Measurements from ENCODE around the gene ASTN2. TPM values are rescaled to one million over a fixed set of nuclear protein-coding genes. Genes with fewer than 3 reads are reported as not detected.

Gene ASTN2
- total and polyA plus RNA-seq, 2 donors (not counting 3 experiments of a cell fraction or from before 2014, with no cell fraction given), result 1.0 to 1.9 TPM

DNA sequence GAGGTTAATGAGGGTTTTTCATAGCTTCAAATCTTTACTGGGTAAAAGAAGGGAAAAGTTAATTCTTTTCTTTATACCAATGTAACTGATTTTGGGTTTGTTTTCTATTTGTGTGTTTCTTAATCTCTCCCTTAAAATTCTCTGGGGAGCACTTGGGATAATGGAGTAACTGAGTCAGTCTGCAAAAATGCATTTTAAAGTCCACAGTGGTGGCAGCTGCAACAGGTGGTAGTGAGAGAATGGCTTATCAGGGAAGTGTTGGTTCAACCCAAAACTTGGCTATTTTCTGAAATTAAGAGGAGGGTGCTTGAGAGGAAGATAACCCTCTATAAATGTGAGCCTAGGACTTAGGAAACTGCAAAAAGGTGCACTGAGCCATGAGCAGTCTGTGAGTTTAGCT, 39.9 kb upstream of the ASTN2 start:
- DNase-seq (ENCODE audit: low read depth, low spot score) (no peak), FAIRE-seq (no peak)
- Histone ChIP-seq H3K4me2 (ENCODE audit: insufficient read depth, low read length) (no peak overlapping the region), H3K27me3 (ENCODE audit: control insufficient read depth in 2 of 2, insufficient read depth in 2 of 2, low read length in 2 of 2) (no peaks in the 10 kb centered on the region), H4K20me1 (replicated peaks; ENCODE audit: control insufficient read depth, extremely low read depth, insufficient read depth, low read length) (no peaks in the 10 kb centered on the region), H3K9me3 (replicated peaks; ENCODE audit: control insufficient read depth, insufficient read depth, low read length) (no peaks in the 10 kb centered on the region), H3K79me2 (ENCODE audit: control insufficient read depth, insufficient read depth, low read length) (no peaks in the 10 kb centered on the region), H3K4me1 (ENCODE audit: control insufficient read depth, extremely low read depth, insufficient read depth, low read length) (no peaks in the 10 kb centered on the region), H2AFZ (ENCODE audit: low read depth, low read length) (no peak overlapping the region), H3K9me1 (replicated peaks; ENCODE audit: control insufficient read depth, extremely low read depth, insufficient read depth, low read length) (no peaks in the 10 kb centered on the region), H3K36me3 (ENCODE audit: control insufficient read depth in 2 of 2, extremely low read depth in 1 of 2, insufficient read depth in 2 of 2, low read length in 2 of 2) (no peaks in the 10 kb centered on the region), H3K27ac (ENCODE audit: insufficient read depth, low read depth, low read length) (no peak overlapping the region), H3K4me3 (replicated peaks in 1 of 3; ENCODE audit: insufficient read depth in 1 of 3, low read depth in 1 of 3, low read length in 3 of 3) (no peak overlapping the region), H3K9ac (replicated peaks; ENCODE audit: extremely low read depth, insufficient read depth, low read length) (no peak overlapping the region)
- intact Hi-C loops (cut with micrococcal nuclease), result no loop called here
- ChIA-PET CTCF (no interaction called here), POLR2A (no interaction called here)
- dilution Hi-C loops (cut with MboI; ENCODE audit: extremely low pct_ligation_motif_present, low sequenced_read_pairs), result no loop called here
- no TSS peak for BruUV-seq (replicated peaks)
- TF ChIP-seq, protein P1, sequence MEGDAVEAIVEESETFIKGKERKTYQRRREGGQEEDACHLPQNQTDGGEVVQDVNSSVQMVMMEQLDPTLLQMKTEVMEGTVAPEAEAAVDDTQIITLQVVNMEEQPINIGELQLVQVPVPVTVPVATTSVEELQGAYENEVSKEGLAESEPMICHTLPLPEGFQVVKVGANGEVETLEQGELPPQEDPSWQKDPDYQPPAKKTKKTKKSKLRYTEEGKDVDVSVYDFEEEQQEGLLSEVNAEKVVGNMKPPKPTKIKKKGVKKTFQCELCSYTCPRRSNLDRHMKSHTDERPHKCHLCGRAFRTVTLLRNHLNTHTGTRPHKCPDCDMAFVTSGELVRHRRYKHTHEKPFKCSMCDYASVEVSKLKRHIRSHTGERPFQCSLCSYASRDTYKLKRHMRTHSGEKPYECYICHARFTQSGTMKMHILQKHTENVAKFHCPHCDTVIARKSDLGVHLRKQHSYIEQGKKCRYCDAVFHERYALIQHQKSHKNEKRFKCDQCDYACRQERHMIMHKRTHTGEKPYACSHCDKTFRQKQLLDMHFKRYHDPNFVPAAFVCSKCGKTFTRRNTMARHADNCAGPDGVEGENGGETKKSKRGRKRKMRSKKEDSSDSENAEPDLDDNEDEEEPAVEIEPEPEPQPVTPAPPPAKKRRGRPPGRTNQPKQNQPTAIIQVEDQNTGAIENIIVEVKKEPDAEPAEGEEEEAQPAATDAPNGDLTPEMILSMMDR (IDR thresholded peaks at IDR 0.05; ENCODE audit: extremely low read depth in 1 of 2, insufficient read depth in 1 of 2, low read depth in 1 of 2, low read length in 2 of 2), result no peak
- TF ChIP-seq, protein P2, sequence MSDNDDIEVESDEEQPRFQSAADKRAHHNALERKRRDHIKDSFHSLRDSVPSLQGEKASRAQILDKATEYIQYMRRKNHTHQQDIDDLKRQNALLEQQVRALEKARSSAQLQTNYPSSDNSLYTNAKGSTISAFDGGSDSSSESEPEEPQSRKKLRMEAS (IDR thresholded peaks at IDR 0.05; ENCODE audit: insufficient read depth, insufficient read length), result no peak
- TF ChIP-seq JUN (IDR thresholded peaks at IDR 0.05; ENCODE audit: borderline replicate concordance, insufficient read depth, insufficient read length, low read depth) (no peak), EZH2 (IDR thresholded peaks at IDR 0.05; ENCODE audit: borderline replicate concordance, low read depth, low read length, severe bottlenecking) (no peak), GATA2 (IDR thresholded peaks at IDR 0.05; ENCODE audit: insufficient read depth, insufficient read length, low read depth, low read length) (no peak), MYC (IDR thresholded peaks at IDR 0.05; ENCODE audit: low read depth, low read length) (no peak), POLR2AphosphoS5 (IDR thresholded peaks at IDR 0.05; ENCODE audit: insufficient read depth, low read depth, low read length) (no peak), POLR2A (IDR thresholded peaks at IDR 0.05; ENCODE audit: low read depth, low read length) (no peak), FOS (IDR thresholded peaks at IDR 0.05; ENCODE audit: borderline replicate concordance, insufficient read depth, low read length) (no peak)

Measured in endothelial cell of umbilical vein (primary cell).